ENCODE measurements around the gene FGF14. TPM values are rescaled to one million over a fixed set of nuclear protein-coding genes. Genes with fewer than 3 reads are reported as not detected.

FGF14 gene
- total and polyA plus RNA-seq, 2 donors (not counting 1 experiment from before 2014, with no cell fraction given): under 0.01 TPM; not detected in 1

GRCh38 chr13:101967216-101967615 lies 434.6 kb downstream of the FGF14 start:
- Mint-ChIP-seq H3K27ac (no peak overlapping the region), H3K4me3 (no peak overlapping the region), H3K4me1 (no peaks in the 10 kb centered on the region), H3K27me3 (no peaks in the 10 kb centered on the region), H3K9me3 (ENCODE audit: insufficient read depth) (no peaks in the 10 kb centered on the region)
- Histone ChIP-seq H3K79me2 (ENCODE audit: control insufficient read depth, insufficient read depth, low read length) (no peaks in the 10 kb centered on the region), H3K4me1 (ENCODE audit: control insufficient read depth in 2 of 2, insufficient read depth in 2 of 2, low read length in 2 of 2) (no peaks in the 10 kb centered on the region), H3K4me2 (replicated peaks; ENCODE audit: low read depth, low read length, poor library complexity, severe bottlenecking) (no peak overlapping the region), H3K27me3 (replicated peaks in 1 of 4; ENCODE audit: control extremely low read depth in 1 of 4, control insufficient read depth in 3 of 4, insufficient read depth in 4 of 4, low read length in 3 of 4) (no peaks in the 10 kb centered on the region), H3K27ac (ENCODE audit: low read length in 2 of 2) (no peak overlapping the region), H3K9me3 (ENCODE audit: control extremely low read depth in 1 of 3, control insufficient read depth in 2 of 3, insufficient read depth in 1 of 3, low read length in 2 of 3) (no peaks in the 10 kb centered on the region), H4K20me1 (ENCODE audit: control insufficient read depth, insufficient read depth, low read length, poor library complexity, severe bottlenecking) (no peaks in the 10 kb centered on the region), H3K36me3 (replicated peaks in 1 of 2; ENCODE audit: control extremely low read depth in 1 of 2, control insufficient read depth in 1 of 2, extremely low read depth in 1 of 2, insufficient read depth in 2 of 2, low read length in 1 of 2) (no peaks in the 10 kb centered on the region), H3K9ac (ENCODE audit: low read length) (no peak overlapping the region), H3K4me3 (ENCODE audit: control extremely low read depth in 1 of 5, extremely low read depth in 1 of 5, insufficient read depth in 1 of 5, low read depth in 2 of 5, low read length in 4 of 5) (no peak overlapping the region), H2AFZ (ENCODE audit: insufficient read depth, low read depth, low read length, poor library complexity, severe bottlenecking) (no peak overlapping the region)
- CTCF ChIA-PET: no interaction called here
- TF ChIP-seq CTCF (IDR thresholded peaks at IDR 0.05) (no peak), EZH2 (IDR thresholded peaks at IDR 0.05; ENCODE audit: borderline replicate concordance, insufficient read depth, low read depth, low read length, poor library complexity, severe bottlenecking) (no peak)
- POLR2A ChIA-PET: no interaction called here
- intact Hi-C loops (cut with micrococcal nuclease): no loop called here
- no peak for DNase-seq
- ATAC-seq (ENCODE audit: low read depth): no peak

GRCh38 chr13:101965096-101965495 lies 436.8 kb downstream of the FGF14 start:
- ATAC-seq (ENCODE audit: low read depth) (no peak), DNase-seq (no peak)
- H3K9me3 Mint-ChIP-seq (ENCODE audit: insufficient read depth): no peaks in the 10 kb centered on the region
- Histone ChIP-seq H3K4me3 (ENCODE audit: control extremely low read depth in 1 of 5, extremely low read depth in 1 of 5, insufficient read depth in 1 of 5, low read depth in 2 of 5, low read length in 4 of 5) (no peak overlapping the region), H3K27ac (ENCODE audit: low read length in 2 of 2) (no peak overlapping the region), H2AFZ (ENCODE audit: insufficient read depth, low read depth, low read length, poor library complexity, severe bottlenecking) (no peak overlapping the region), H3K4me2 (replicated peaks; ENCODE audit: low read depth, low read length, poor library complexity, severe bottlenecking) (no peak overlapping the region), H3K36me3 (replicated peaks in 1 of 2; ENCODE audit: control extremely low read depth in 1 of 2, control insufficient read depth in 1 of 2, extremely low read depth in 1 of 2, insufficient read depth in 2 of 2, low read length in 1 of 2) (no peaks in the 10 kb centered on the region), H3K9me3 (ENCODE audit: control extremely low read depth in 1 of 3, control insufficient read depth in 2 of 3, insufficient read depth in 1 of 3, low read length in 2 of 3) (no peaks in the 10 kb centered on the region), H3K9ac (ENCODE audit: low read length) (no peak overlapping the region), H3K4me1 (ENCODE audit: control insufficient read depth in 2 of 2, insufficient read depth in 2 of 2, low read length in 2 of 2) (no peaks in the 10 kb centered on the region), H3K79me2 (ENCODE audit: control insufficient read depth, insufficient read depth, low read length) (no peaks in the 10 kb centered on the region), H4K20me1 (ENCODE audit: control insufficient read depth, insufficient read depth, low read length, poor library complexity, severe bottlenecking) (no peaks in the 10 kb centered on the region), H3K27me3 (replicated peaks in 1 of 4; ENCODE audit: control extremely low read depth in 1 of 4, control insufficient read depth in 3 of 4, insufficient read depth in 4 of 4, low read length in 3 of 4) (no peaks in the 10 kb centered on the region)
- TF ChIP-seq EZH2 (IDR thresholded peaks at IDR 0.05; ENCODE audit: borderline replicate concordance, insufficient read depth, low read depth, low read length, poor library complexity, severe bottlenecking) (no peak), CTCF (IDR thresholded peaks at IDR 0.05) (no peak)
- no peaks in the 10 kb centered on the region for H3K4me1 Mint-ChIP-seq
- no peaks in the 10 kb centered on the region for H3K27me3 Mint-ChIP-seq
- intact Hi-C loops (cut with micrococcal nuclease): no loop called here
- H3K4me3 Mint-ChIP-seq: no peak overlapping the region
- ChIA-PET POLR2A (no interaction called here), CTCF (no interaction called here)
- WGBS (ENCODE audit: insufficient coverage): 78% methylated on average over 4 of the region's 5 CpGs
- no peak overlapping the region for H3K27ac Mint-ChIP-seq

Data from B cell (primary cell).